HG02970 (cell line): Measurements from ENCODE around the gene SEPTIN5.
"Not testable (repeated sequence)": the region's sequence is repeated elsewhere in the genome, so short reads cannot be mapped to it uniquely, and the experiment has no call there.

ENCODE experiments used
- ATAC-seq: cut with Tn5 transposase; IDR thresholded peaks from one replicate; pipeline ENCODE4 v1.9.1; 2021; ENCODE audit warnings: mild to moderate bottlenecking, moderate library complexity, moderate number of reproducible peaks; ENCODE audit not compliant: unreplicated experiment, low FRiP score

The SEPTIN5 gene

GRCh38 chr22:19680287-19680881, 33.9 kb upstream of the SEPTIN5 start:
- no peak for ATAC-seq

- no peak for ATAC-seq
Measured at GRCh38 chr22:19680911-19681862, 33.1 kb upstream of the SEPTIN5 start.

- ATAC-seq: no peak
Measured at GRCh38 chr22:19681863-19682245, 32.4 kb upstream of the SEPTIN5 start.

- ATAC-seq: no peak
Measured at GRCh38 chr22:19686946-19687345, 27.4 kb upstream of the SEPTIN5 start.

- ATAC-seq: no peak
Measured at GRCh38 chr22:19687561-19688300, 26.6 kb upstream of the SEPTIN5 start.

GRCh38 chr22:19688301-19689290, 25.7 kb upstream of the SEPTIN5 start:
- no peak for ATAC-seq

GRCh38 chr22:19689408-19689807, 24.9 kb upstream of the SEPTIN5 start:
- ATAC-seq: no peak

- ATAC-seq: no peak
Measured at GRCh38 chr22:19691007-19691720, 23.1 kb upstream of the SEPTIN5 start.

GRCh38 chr22:19691721-19692341, 22.5 kb upstream of the SEPTIN5 start:
- no peak for ATAC-seq

GRCh38 chr22:19693581-19693980, 20.7 kb upstream of the SEPTIN5 start:
- no peak for ATAC-seq

GRCh38 chr22:19693981-19694670, 20.2 kb upstream of the SEPTIN5 start:
- no peak for ATAC-seq

GRCh38 chr22:19694696-19695095, 19.6 kb upstream of the SEPTIN5 start:
- ATAC-seq: no peak

GRCh38 chr22:19696504-19697276, 17.6 kb upstream of the SEPTIN5 start:
- ATAC-seq: no peak

GRCh38 chr22:19697871-19698270, 16.4 kb upstream of the SEPTIN5 start:
- ATAC-seq: not testable (repeated sequence)

- no peak for ATAC-seq
Measured at GRCh38 chr22:19700790-19701419, 13.4 kb upstream of the SEPTIN5 start.

GRCh38 chr22:19701420-19702145, 12.7 kb upstream of the SEPTIN5 start:
- no peak for ATAC-seq
